Natural killer cell (primary cell): ENCODE data around the gene TTC9C. TPM values are rescaled to one million over a fixed set of nuclear protein-coding genes. Genes with fewer than 3 reads are reported as not detected.

Experiments
- ATAC-seq, 3 donors: fragments of 150-1000 bp in 2 of 3; fragments of 200-7000 bp in 1 of 3; cut with Tn5 transposase; 1 replicate in 1 of 3; 2 replicates in 2 of 3; pipeline ENCODE4 v1.10.0; 2021; ENCODE audit warnings: mild to moderate bottlenecking in 2 of 3, moderate library complexity in 2 of 3
- DNase-seq, 2 donors: peaks; one replicate each; pipeline versions ENCODE4 v3.0.0 to v3.0.0-alpha.2; 2013 to 2021; ENCODE audit warnings: mixed read lengths in 1 of 2
- H3K27ac ChIP-seq: one replicate; pipeline ENCODE4 v1.5.1; 2013; ENCODE audit warnings: mild to moderate bottlenecking, low read length
- H3K27me3 ChIP-seq: one replicate; pipeline ENCODE4 v1.6.1; 2013; ENCODE audit warnings: low read length; ENCODE audit not compliant: control insufficient read depth, insufficient read depth
- H3K36me3 ChIP-seq: one replicate; pipeline ENCODE4 v1.6.1; 2013; ENCODE audit warnings: low read length; ENCODE audit not compliant: control insufficient read depth, insufficient read depth
- H3K4me1 ChIP-seq: one replicate; pipeline ENCODE4 v1.6.1; 2013; ENCODE audit warnings: low read length; ENCODE audit not compliant: control insufficient read depth, insufficient read depth
- H3K4me3 ChIP-seq: one replicate; pipeline ENCODE4 v1.5.1; 2013; ENCODE audit warnings: low read length
- H3K9me3 ChIP-seq: one replicate; pipeline ENCODE4 v1.6.1; 2013; ENCODE audit warnings: low read length; ENCODE audit not compliant: control insufficient read depth, insufficient read depth
- H3K27ac Mint-ChIP-seq, 2 donors: one replicate each; pipeline ENCODE4 v1.8.0; 2022; ENCODE audit warnings: mild to moderate bottlenecking in 2 of 2, mixed read lengths in 2 of 2, moderate library complexity in 1 of 2
- H3K27me3 Mint-ChIP-seq, 2 donors: one replicate each; pipeline ENCODE4 v1.8.0; 2022; ENCODE audit warnings: low read depth in 2 of 2, mixed read lengths in 2 of 2
- H3K36me3 Mint-ChIP-seq: one replicate; pipeline ENCODE4 v1.8.0; 2022; ENCODE audit warnings: mixed read lengths
- H3K4me1 Mint-ChIP-seq, 2 donors: one replicate each; pipeline ENCODE4 v1.8.0; 2022; ENCODE audit warnings: mixed read lengths in 2 of 2
- H3K4me3 Mint-ChIP-seq: one replicate; pipeline ENCODE4 v1.8.0; 2022; ENCODE audit warnings: mild to moderate bottlenecking, moderate library complexity, mixed read lengths
- H3K9me3 Mint-ChIP-seq, 2 donors: one replicate each; pipeline ENCODE4 v1.8.0; 2022; ENCODE audit warnings: mixed read lengths in 2 of 2
- CTCF ChIP-seq: fragments of 200-600 bp; IDR thresholded peaks from one replicate; pipeline ENCODE4 v1.8.0; 2022; ENCODE audit warnings: antibody characterized with exemption
- WGBS: methylation state at CpG from one replicate; pipeline ENCODE4 v1.1.7; 2013; ENCODE audit warnings: missing lambda C conversion rate; ENCODE audit not compliant: insufficient coverage; 5-methylcytosine and 5-hydroxymethylcytosine counted together
- intact Hi-C: fragments of 100-400 bp; cut with micrococcal nuclease; formaldehyde crosslinking; loops from one replicate; pipeline ENCODE4 v1.14.2; 2022
- total RNA-seq, 4 donors: library from RNA; stranded (reverse); fragments of 120-200 nt in 1 of 4; gene quantifications; one replicate each; pipeline versions ENCODE4 v1.2.3 to v1.2.4, GENCODE V29; 2013 to 2022

TTC9C gene
- total RNA-seq, 3 donors from 2014 or later (not counting 1 experiment from before 2014, with no cell fraction given): 18.3 to 27.2 (median 23.2) TPM

GRCh38 chr11:62752177-62752785, 24.0 kb downstream of the TTC9C start:
- no peaks in the 10 kb centered on the region for H3K9me3 Mint-ChIP-seq
- intact Hi-C loops: no loop called here
- Histone ChIP-seq H3K4me3 (no peak overlapping the region), H3K9me3 (no peaks in the 10 kb centered on the region), H3K27me3 (no peaks in the 10 kb centered on the region), H3K36me3 (peaks cover 6% of the 10 kb centered on the region), H3K4me1 (peaks cover 22% of the 10 kb centered on the region), H3K27ac (no peak overlapping the region)
- no peaks in the 10 kb centered on the region for H3K36me3 Mint-ChIP-seq
- TF ChIP-seq CTCF: no peak
- 94% methylated on average over 14 of the region's 14 CpGs for WGBS
- H3K27ac Mint-ChIP-seq: peak overlapping the region in 1 of 2 donors; percentile 14
- peaks cover 9 to 13% of the 10 kb centered on the region in 2 donors for H3K4me1 Mint-ChIP-seq
- ATAC-seq (no peak), DNase-seq (no peak)
- no peaks in the 10 kb centered on the region for H3K27me3 Mint-ChIP-seq
- peak overlapping the region; percentile 49 for H3K4me3 Mint-ChIP-seq

GRCh38 chr11:62752994-62753735, 24.9 kb downstream of the TTC9C start:
- H3K9me3 ChIP-seq: no peaks in the 10 kb centered on the region
- no peaks in the 10 kb centered on the region for H3K27me3 ChIP-seq
- H3K4me3 ChIP-seq: peak overlapping the region; percentile 83
- no peak for ATAC-seq
- peak in 1 of 2 donors; percentile 25 for DNase-seq
- 75% methylated on average over 15 of the region's 15 CpGs for WGBS
- Mint-ChIP-seq H3K27ac (peak overlapping the region; percentile 91 to 96), H3K4me1 (peaks cover 9 to 13% of the 10 kb centered on the region in 2 donors), H3K36me3 (no peaks in the 10 kb centered on the region), H3K9me3 (no peaks in the 10 kb centered on the region), H3K4me3 (peak overlapping the region; percentile 96), H3K27me3 (no peaks in the 10 kb centered on the region)
- peaks cover 6% of the 10 kb centered on the region for H3K36me3 ChIP-seq
- peaks cover 22% of the 10 kb centered on the region for H3K4me1 ChIP-seq
- intact Hi-C loops: loop anchor here (1.0 kb wide), 3 partner anchors 8 to 44 kb away; partner anchors contain the start of genes HNRNPUL2 and POLR2G
- peak overlapping the region; percentile 81 for H3K27ac ChIP-seq
- no peak for TF ChIP-seq CTCF

DNA sequence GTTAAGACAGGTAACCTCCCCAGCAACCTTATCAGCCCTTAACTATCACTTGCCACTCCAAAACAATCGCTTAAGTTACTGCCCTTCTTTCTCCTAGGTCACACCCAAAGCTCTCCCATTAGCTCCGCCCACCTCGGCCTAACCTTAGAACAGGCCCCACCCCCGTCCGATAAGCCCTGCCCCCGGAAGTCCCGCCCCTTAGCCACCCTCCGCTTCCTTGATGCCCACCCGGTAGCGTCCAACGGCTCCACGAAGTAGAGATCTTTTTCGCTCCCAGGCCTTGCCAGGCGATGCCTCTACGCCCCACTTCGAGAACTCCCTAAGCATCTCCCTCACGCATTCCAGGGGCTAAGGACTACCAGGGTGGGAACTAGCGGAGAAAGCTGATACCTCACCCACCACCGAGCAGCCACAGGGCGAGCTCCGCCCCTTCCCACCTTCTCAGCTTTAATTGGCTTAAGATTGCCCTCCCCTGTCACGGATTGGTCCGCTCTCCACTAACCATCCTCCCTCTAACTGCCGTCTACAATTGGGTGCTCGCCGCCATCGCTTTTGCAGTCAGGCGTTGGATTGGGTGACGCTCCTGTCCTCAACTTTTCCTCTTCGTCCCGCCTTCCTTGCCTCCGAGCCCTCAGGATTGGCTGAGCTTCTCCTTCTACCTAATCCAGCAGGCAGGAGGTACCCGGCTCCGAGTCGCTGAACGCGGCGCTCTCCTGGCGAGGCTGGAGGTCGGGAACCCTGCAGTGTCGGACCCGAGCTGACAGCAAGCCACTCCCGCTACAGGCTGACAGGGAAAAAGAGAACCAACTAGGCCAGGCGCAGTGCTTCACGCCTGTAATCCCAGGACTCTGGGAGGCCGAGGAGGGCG, 25.7 kb downstream of the TTC9C start, which contains the start of gene ZBTB3:
ZBTB3 (minus strand) TSS at position 425 of the 868 bp plus-strand sequence. CDS start 496 bp downstream, outside the sequence.
- WGBS: under 1% methylated on average over 47 of the region's 47 CpGs
- H3K4me3 Mint-ChIP-seq: peak within 1 kb of the TSS; percentile 96
- peaks cover 9 to 10% of the 10 kb centered on the region in 2 donors for H3K4me1 Mint-ChIP-seq
- H3K4me3 ChIP-seq: peak within 1 kb of the TSS; percentile 83
- H3K9me3 Mint-ChIP-seq: no peaks in the 10 kb centered on the region
- H3K27ac ChIP-seq: peak within 1 kb of the TSS; percentile 81
- H3K4me1 ChIP-seq: peaks cover 22% of the 10 kb centered on the region
- peak; percentile 92 to 98 (median 94) for ATAC-seq
- H3K36me3 Mint-ChIP-seq: no peaks in the 10 kb centered on the region
- DNase-seq: peak; percentile 93 to 99
- no peaks in the 10 kb centered on the region for H3K27me3 ChIP-seq
- peaks cover 6% of the 10 kb centered on the region for H3K36me3 ChIP-seq
- H3K27ac Mint-ChIP-seq: peak within 1 kb of the TSS; percentile 91 to 96
- no peaks in the 10 kb centered on the region for H3K9me3 ChIP-seq
- TF ChIP-seq CTCF: no peak
- no peaks in the 10 kb centered on the region for H3K27me3 Mint-ChIP-seq
- intact Hi-C loops: loop anchor here (1.0 to 2.0 kb wide), 4 partner anchors 7 to 45 kb away; partner anchors contain the start of genes HNRNPUL2, POLR2G and TMEM179B
